Myocyte (in vitro differentiated cells): ENCODE results near the gene STIM2. TPM values are rescaled to one million over a fixed set of nuclear protein-coding genes. Genes with fewer than 3 reads are reported as not detected.
"Not testable (repeated sequence)": the region's sequence is repeated elsewhere in the genome, so short reads cannot be mapped to it uniquely, and the experiment has no call there.

ENCODE experiments used
- DNase-seq: peaks from one replicate; pipeline ENCODE4 v3.0.0-alpha.2; 2012; ENCODE audit warnings: low read depth
- total RNA-seq: library from RNA; depleted of rRNA; stranded (reverse); fragments of >200 nt; gene quantifications from 2 replicates; pipeline ENCODE4 v1.2.3, GENCODE V29; 2014

The STIM2 gene
- total RNA-seq, 1 donor from 2014 or later: 49.1 TPM

GRCh38 chr4:27035127-27035526 lies 174.5 kb downstream of the STIM2 start:
- not testable (repeated sequence) for DNase-seq

DNA sequence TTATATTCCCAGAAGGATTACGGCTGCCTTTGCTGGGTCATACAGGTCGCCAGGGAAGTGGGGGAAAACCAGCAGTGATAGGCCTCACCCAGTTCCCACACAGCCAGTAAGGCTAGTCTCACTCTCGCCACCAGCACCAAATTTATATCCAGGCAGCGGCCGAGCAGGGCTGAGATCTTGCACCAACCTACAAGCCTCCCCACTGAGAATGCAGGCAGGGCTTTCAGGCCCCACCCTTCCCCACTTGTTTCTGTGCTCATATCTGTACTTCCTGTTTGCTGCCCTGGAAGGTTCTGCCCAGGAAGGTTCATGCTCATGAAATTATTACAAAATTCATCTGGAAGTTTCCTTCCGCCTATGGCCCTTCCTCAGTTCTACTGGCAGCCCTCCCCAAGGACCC lies 179.7 kb downstream of the STIM2 start:
- no peak for DNase-seq

GRCh38 chr4:27042411-27042810 lies 181.8 kb downstream of the STIM2 start:
- no peak for DNase-seq

DNA sequence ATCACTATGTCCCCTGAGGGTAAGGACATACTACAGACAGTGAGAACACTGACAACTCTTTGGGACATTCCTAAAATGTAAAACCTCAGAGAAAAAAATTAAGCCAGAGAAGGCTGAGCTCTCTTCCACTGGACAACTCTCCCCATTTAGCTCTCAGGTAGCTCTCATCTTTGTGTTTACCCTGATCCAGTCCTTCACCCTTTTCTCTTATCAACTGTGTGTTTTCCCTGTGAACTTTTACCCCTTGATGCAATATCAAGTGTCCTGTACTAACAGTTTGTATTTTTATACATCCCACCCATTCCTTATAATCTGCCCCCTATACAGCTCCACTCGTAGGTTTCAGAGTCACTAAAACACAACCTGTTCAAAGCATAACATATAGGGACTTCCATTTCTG lies 182.6 kb downstream of the STIM2 start:
- DNase-seq: no peak

- no peak for DNase-seq
Measured at GRCh38 chr4:27046851-27047250, 186.2 kb downstream of the STIM2 start.

- DNase-seq: peak; percentile 35
Measured at GRCh38 chr4:27048429-27049238, 188.0 kb downstream of the STIM2 start.

DNA sequence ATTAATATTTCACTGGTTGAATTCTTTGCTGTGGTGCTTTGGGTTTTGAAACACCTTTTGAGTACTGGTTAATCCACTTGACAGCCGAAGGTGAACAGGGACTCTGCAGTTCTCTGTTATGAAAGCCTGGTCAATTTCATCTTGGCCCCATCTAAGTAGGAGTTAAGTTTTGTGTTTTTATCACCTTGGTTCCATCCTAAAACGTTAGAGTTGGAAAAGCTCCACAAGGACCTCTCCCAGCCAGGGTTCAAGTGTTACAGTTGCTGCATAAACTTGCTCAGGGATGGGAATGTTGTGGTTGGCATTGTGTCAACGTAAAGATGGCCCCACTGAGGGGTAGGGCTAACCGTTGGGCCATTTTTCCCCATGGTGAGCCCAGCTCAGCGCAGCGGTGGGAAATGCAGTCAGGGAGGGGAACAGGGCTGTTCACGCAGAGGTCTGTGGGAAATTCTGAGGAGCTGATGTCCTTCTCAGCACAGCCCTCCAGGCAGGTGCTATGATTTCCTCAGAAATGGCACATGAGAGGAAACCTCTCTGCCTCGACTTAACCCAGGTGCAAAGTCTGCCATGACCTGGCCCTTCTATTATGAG lies 188.7 kb downstream of the STIM2 start:
- DNase-seq: no peak

DNA sequence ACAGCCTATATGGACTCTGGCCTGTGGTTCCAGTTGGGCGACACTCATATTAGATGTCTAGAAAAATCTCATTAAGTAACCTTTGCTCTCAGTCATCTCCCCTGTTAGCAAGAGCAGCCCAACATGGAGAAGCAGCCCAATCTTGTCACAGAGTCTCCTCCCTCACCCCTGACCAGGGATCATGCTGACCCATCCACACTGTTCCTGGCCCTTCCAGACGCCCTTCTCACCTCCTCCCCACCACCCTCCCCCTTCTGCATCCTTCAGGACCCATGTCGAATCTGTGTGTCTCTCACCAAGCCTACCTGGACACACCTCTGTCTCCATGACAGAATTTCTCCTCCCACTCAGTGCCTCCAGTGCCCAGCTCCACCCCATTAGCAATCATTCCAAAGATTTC lies 190.1 kb downstream of the STIM2 start:
- no peak for DNase-seq

- DNase-seq: peak; percentile 18
Measured at GRCh38 chr4:27055221-27055760, 194.7 kb downstream of the STIM2 start.

DNA sequence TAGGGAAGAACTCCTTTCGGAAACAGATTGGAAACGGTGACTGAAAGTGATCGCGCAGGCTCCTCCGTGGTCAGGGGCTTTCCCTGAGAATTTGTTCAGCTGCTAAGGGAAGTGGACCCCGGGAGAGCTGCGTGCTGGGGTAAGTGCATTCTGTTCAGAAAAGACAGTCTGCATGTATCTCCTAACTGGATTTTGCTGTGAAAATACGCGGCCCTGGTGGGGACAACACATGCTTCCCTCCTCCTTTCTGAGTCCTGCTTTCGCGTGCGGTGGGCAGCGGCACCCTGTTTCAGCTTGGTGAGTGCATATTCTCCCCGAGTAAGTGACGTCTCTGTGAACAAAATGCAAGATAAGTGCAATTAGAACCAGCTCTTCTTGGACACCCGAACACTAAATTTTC lies 195.6 kb downstream of the STIM2 start:
- DNase-seq: no peak

GRCh38 chr4:27057053-27057452 lies 196.4 kb downstream of the STIM2 start:
- DNase-seq: peak; percentile 22

DNA sequence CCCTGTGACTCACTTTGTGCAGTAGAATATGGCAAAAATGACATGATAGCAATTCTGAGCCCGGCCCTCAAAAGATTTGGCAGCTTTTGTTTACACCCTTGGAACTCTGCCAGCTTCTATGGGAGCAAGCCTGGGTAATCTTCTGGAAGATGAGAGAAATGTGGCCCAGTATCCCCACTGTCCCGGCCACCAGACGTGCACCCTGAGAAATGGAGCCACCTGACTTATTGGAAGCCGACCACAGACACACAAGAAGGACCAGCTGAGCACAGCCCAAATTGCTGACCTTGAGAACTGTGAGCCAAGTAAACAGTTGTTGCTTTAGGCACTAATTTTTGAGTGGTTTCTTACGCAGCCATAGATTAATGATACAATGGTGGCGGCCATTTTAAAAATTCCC lies 197.0 kb downstream of the STIM2 start:
- DNase-seq: peak; percentile 35

DNA sequence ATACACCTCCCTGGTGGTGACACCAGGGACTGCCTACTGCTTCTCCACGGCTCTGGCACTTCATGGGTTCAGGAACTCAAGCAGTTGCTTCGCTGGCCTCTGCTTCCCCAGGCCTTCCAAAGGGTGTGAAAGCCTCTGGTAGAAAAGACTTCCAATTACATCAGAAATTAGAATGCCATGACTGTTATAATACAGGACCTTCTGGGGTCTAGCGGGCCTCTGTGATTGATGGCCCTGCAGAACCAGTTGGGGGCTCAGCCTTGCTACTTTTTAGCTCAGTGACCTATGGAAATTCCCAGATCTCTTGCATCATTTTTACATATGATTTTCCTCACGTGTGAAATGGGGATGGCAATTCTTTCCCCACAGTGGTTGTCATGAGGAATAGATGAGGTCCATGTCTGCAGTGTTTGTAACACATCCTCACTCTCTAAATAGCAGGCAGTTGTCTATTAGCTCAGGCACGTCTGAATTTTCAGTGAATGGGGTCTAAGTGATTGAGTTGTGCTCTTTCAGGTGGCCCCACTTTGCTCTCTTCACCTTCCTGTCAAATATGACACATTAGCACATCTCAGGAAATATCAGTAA lies 198.3 kb downstream of the STIM2 start:
- no peak for DNase-seq

GRCh38 chr4:27059446-27059845 lies 198.8 kb downstream of the STIM2 start:
- DNase-seq: no peak

DNA sequence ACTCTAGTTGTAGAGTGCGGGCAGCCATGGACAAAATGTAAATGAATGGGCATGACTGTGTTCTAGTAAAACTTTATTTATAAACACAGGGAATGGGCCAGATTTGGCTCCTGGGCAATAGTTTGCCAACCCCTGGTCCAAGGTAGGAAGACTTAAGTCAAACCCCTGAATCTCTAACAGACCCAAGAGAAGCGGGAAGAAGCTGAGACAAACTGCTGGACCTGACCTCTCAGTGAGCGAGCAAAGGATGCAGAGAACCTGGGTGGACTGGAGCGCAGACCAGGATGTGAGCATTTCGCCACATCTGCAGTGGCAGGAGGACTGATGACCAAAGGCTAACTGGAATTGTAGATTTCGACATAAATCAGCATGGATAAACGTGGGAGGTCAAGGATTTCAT lies 201.6 kb downstream of the STIM2 start:
- DNase-seq: no peak

- no peak for DNase-seq
Measured at GRCh38 chr4:27066591-27066990, 205.9 kb downstream of the STIM2 start.

- DNase-seq: no peak
Measured at GRCh38 chr4:27068151-27068867, 207.7 kb downstream of the STIM2 start.
